GM12865 (cell line): ENCODE data around the gene ZNF626.
"Not testable (repeated sequence)": the region's sequence is repeated elsewhere in the genome, so short reads cannot be mapped to it uniquely, and the experiment has no call there.

Source experiments
- DNase-seq: peaks from one replicate; pipeline ENCODE4 v3.0.0; 2010; ENCODE audit warnings: low read depth
- H3K4me3 ChIP-seq: 2 replicates; pipeline ENCODE4 v1.5.1; 2011; ENCODE audit warnings: mild to moderate bottlenecking, low read depth, low read length, control low read depth
- TF ChIP-seq, protein P1 (sequence below): IDR thresholded peaks from 2 replicates; pipeline ENCODE4 v1.5.1; 2011; ENCODE audit warnings: low read length, control low read depth, low read depth, inconsistent platforms; ENCODE audit not compliant: insufficient read depth; ENCODE audit errors: missing control alignments

Gene ZNF626

DNA sequence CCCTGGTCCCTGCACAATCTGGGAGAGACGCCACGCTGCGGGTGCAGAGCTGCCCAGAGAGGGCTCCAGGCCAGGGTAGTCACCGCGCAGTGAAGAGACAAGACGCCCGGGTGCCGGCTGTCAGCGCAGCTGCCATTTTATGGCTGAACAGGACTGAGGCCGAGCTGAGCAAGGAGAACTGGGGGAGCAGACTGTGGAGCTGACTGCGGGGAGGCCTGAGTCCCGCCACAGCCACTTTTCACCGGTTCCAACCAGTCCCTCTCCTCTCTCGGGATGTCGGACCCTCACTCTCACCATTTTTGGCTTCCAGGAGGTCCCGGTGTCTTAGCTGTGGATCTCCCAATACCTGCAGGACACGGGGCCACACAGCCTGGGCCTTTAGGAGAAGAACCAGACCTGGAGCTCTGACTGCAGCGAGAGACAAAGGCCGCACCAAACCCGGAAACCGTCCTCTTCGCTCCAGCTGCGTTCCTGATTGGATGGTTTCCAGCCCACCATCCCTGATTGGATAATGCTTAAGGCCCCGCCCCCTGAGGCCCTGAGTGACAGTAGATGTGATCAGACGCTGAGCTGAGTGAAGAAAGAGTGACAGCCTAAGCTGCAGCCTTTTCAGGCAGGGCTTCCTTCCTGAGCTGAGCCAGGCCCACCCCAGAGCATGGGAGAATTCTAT, at the start of gene ZNF626:
Gene ZNF626 (minus strand): TSS at position 422 of the 670 bp plus-strand sequence. CDS start 125 bp downstream, at position 297.
- TF ChIP-seq, protein P1, sequence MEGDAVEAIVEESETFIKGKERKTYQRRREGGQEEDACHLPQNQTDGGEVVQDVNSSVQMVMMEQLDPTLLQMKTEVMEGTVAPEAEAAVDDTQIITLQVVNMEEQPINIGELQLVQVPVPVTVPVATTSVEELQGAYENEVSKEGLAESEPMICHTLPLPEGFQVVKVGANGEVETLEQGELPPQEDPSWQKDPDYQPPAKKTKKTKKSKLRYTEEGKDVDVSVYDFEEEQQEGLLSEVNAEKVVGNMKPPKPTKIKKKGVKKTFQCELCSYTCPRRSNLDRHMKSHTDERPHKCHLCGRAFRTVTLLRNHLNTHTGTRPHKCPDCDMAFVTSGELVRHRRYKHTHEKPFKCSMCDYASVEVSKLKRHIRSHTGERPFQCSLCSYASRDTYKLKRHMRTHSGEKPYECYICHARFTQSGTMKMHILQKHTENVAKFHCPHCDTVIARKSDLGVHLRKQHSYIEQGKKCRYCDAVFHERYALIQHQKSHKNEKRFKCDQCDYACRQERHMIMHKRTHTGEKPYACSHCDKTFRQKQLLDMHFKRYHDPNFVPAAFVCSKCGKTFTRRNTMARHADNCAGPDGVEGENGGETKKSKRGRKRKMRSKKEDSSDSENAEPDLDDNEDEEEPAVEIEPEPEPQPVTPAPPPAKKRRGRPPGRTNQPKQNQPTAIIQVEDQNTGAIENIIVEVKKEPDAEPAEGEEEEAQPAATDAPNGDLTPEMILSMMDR: no peak
- DNase-seq: peak; percentile 70
- peak within 1 kb of the TSS; percentile 7 for H3K4me3 ChIP-seq

DNA sequence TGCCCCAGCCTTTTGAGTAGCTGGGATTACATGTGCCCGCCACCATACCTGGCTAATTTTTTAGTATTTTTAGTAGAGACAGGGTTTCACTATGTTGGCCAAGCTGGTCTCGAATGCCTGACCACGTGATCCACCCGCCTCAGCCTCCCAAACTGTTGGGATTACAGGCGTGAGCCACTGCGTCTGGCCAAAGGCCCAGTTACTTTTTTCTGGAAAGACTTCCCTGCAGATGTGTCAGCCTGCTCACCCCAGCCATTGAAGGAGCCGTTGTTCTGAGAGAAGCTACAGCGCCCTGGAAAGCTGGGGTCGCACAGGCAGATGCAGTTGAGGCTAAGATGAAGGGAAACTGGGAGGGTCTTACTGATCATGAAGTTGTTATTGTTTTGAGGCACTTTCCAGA, 7.9 kb upstream of the ZNF626 start:
- TF ChIP-seq, protein P1: no peak
- no peak for DNase-seq
- H3K4me3 ChIP-seq: no peak overlapping the region

DNA sequence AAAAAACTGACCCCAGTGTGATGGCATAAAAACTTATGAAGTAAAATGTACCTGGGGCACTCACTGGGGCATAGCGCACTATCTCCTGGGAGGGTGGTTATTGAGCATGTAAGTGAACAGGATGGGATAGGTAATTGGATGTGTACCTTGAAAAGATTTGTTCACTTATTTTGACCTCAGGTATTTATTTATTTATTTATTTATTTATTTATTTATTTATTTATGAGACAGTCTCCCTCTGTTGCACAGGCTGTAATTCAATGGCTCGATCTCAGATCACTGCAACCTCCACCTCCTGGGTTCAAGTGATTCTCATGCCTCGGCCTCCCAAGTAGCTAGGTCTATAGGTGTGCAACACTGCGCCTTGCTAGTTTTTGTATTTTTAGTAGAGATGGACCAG, 5.9 kb upstream of the ZNF626 start:
- no peak overlapping the region for H3K4me3 ChIP-seq
- TF ChIP-seq, protein P1: no peak
- no peak for DNase-seq

DNA sequence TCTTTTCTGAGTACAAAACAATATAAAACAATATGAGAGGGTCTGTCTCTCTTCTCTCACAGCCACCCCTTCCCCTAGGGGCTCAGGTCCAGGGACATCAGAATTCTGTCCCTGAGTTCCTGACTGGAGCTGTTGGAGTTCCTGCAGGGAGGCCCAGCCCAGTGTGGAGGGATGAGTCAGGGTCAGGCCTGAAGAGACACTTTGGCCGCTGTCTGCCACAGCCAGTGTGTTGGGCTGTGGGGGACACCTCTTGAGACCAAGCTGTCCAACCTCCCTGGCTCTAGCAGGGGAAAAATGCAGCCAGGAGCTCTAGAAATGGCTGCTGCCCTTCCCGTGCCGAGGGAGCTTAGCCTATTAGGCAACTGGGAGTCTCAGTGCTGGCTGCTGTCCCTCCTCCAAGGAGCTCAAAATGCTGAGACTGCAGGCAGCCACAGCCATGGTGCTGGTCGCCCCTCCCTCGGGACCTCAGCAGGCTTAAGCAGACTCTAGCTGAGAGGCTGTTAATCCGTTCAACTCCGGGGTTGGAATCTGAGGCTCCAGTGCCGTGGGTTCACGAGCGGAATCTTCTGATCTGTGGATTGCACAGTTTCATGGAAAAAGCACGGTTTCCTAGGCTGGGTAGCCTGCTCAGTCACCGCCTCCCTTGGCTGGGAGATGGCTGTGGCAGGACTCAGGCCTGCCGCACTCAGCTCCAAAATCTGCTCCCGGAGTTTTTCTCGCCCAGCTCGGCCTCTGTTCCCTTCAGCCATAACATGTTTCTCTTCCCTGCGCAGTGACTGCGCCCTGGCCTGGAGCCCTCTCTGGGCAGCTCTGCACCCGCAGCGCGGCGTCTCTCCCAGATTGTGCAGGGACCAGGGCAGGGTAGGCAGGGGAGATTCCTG, 3.8 kb upstream of the ZNF626 start:
- H3K4me3 ChIP-seq: no peak overlapping the region
- DNase-seq: no peak
- TF ChIP-seq, protein P1: no peak

DNA sequence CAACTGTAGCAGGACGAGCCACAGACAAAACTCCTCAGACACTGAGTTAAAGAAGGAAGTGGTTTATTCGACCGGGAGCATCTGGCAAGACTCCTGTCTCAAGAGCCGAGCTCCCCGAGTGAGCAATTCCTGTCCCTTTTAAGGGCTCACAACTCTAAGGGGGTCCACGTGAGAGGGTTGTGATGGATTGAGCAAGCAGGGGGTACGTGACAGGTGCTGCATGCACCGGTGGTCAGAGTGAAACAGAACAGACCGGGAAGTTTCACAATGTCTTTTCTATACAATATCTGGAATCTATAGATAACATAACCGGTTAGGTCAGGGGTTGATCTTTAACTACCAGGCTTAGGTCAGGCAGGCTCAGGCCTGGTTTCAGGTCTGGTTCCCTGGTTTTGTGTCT, 3.1 kb upstream of the ZNF626 start:
- H3K4me3 ChIP-seq, DNase-seq: not testable (repeated sequence)

DNA sequence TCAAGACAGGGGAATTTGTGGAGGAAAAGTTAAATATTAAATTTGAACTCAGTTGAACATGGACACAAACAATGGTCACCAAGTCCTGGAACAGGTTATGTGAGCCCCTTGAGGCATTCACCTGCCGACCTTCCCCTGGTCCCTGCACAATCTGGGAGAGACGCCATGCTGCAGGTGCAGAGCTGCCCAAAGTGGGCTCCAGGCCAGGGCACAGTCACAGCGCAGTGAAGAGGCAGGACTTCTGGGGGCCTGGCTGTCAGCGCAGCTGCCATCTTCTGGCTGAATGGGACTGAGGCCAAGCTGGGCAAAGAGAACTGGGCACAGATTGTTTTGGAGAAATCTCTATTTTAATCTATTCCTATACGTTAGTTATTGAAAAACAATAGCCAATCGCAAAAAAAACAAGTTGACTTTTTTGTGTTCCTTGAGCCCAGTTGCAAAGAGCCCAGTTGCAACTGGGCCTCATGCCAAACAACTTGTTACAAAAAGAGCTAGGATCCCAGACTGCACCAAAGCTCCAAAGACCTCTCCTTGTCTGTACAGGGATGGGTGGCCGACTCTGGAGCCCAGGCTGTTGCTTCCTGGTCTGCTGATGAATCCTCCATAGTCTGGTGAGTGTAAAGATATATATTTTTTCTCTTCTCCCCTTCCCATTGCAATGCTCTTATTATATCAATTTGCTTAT, 1.2 kb upstream of the ZNF626 start:
- TF ChIP-seq, protein P1: no peak
- no peak for DNase-seq
- no peak overlapping the region for H3K4me3 ChIP-seq
